ENCODE measurements around the gene SKIC2.
A peak's percentile ranks its signal among the peaks of the same experiment; 100 is the strongest.
"Not testable (repeated sequence)": the region's sequence is repeated elsewhere in the genome, so short reads cannot be mapped to it uniquely, and the experiment has no call there.

SKIC2 gene

DNA sequence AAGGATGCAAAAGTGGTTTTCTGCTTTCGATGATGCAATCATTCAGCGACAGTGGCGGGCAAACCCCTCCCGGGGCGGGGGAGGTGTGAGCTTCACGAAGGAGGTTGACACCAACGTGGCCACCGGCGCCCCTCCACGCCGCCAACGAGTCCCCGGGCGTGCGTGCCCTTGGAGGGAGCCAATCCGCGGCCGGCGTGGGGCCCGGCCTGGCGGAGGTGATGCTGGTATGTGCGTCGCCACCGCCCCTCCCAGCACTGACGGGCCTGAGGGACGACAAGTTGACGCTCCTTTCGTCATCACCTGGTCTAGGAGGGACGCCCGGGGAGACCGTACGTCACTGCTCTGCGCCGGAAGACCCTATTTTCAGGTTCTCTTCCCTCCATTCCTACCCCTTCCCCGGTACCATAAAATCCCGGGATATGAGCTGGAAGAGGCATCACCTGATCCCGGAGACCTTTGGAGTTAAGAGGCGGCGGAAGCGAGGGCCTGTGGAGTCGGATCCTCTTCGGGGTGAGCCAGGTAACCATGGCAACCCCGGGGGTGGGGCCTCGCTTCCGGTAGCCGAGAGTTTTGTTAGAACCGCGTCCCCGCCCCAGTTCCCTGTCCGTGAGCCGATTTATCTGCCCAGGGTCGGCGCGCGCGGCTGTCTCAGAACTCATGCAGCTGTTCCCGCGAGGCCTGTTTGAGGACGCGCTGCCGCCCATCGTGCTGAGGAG lies 13.2 kb downstream of the SKIC2 start, which contains the start of gene DXO:
TSS of gene DXO (minus strand) at position 146 of the 716 bp plus-strand sequence. CDS start 463 bp downstream, outside the sequence.
- peak; percentile 99 for DNase-seq (ENCODE audit: low read depth in 2 of 2)

DNA sequence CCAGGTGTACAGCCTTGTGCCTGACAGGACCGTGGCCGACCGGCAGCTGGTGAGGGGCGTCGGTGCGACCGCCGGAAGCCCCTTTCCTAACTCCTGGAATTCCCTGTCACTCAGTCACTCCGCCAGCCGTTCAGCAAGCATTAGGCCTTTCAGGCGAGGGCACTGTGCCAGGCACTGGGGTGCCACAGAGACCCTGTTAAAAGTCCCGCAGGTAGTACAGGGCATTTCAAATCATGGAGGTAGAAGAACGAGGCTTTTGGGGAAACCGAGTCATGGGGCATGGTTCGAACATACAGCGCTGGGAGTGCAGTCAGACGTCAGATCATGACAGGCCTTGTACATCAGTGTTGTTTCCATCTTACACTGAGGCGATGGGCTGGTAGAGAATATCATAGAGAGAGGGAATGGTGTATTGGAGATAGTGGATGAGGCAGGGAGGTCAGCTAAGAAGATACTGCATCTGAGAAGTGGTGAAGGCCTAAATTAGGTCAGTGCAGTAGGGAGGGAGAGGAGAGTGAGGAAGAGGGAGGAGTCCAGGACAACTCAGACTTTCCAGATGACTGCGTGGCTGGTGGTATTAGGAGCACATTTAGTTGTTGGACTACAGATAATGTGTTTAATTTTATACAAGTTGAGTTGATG lies 13.9 kb downstream of the SKIC2 start:
- peak overlapping the region; percentile 81 to 87 for H3K4me3 ChIP-seq (replicated peaks in 1 of 2; ENCODE audit: low read depth in 2 of 2, low read length in 2 of 2)
- TF ChIP-seq, protein P1, sequence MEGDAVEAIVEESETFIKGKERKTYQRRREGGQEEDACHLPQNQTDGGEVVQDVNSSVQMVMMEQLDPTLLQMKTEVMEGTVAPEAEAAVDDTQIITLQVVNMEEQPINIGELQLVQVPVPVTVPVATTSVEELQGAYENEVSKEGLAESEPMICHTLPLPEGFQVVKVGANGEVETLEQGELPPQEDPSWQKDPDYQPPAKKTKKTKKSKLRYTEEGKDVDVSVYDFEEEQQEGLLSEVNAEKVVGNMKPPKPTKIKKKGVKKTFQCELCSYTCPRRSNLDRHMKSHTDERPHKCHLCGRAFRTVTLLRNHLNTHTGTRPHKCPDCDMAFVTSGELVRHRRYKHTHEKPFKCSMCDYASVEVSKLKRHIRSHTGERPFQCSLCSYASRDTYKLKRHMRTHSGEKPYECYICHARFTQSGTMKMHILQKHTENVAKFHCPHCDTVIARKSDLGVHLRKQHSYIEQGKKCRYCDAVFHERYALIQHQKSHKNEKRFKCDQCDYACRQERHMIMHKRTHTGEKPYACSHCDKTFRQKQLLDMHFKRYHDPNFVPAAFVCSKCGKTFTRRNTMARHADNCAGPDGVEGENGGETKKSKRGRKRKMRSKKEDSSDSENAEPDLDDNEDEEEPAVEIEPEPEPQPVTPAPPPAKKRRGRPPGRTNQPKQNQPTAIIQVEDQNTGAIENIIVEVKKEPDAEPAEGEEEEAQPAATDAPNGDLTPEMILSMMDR (IDR thresholded peaks at IDR 0.05; ENCODE audit: low read depth, low read length), result no peak
- DNase-seq (ENCODE audit: low read depth in 2 of 2), result peak; percentile 54 to 72

More for the DNA sequence above, 13.2 kb downstream of the SKIC2 start, which contains the start of gene DXO:
- TF ChIP-seq, protein P1 (IDR thresholded peaks at IDR 0.05; ENCODE audit: low read depth, low read length), result no peak
- H3K4me3 ChIP-seq (replicated peaks in 1 of 2; ENCODE audit: low read depth in 2 of 2, low read length in 2 of 2), result peak within 1 kb of the TSS; percentile 81 to 87

DNA sequence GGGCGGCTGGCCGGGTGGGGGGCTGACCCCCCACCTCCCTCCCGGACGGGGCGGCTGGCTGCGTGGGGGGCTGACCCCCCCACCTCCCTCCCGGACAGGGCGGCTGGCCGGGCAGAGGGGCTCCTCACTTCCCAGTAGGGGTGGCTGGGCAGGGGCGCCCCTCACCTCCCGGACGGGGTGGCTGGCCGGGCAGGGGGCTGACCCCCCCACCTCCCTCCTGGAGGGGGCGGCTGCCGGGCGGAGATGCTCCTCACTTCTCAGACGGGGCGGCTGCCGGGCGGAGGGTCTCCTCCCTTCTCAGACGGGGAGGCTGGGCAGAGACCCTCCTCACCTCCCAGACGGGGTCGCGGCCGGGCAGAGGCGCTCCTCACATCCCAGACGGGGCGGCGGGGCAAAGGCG lies 17.1 kb downstream of the SKIC2 start:
- not testable (repeated sequence) for H3K4me3 ChIP-seq (replicated peaks in 1 of 2; ENCODE audit: low read depth in 2 of 2, low read length in 2 of 2)

DNA sequence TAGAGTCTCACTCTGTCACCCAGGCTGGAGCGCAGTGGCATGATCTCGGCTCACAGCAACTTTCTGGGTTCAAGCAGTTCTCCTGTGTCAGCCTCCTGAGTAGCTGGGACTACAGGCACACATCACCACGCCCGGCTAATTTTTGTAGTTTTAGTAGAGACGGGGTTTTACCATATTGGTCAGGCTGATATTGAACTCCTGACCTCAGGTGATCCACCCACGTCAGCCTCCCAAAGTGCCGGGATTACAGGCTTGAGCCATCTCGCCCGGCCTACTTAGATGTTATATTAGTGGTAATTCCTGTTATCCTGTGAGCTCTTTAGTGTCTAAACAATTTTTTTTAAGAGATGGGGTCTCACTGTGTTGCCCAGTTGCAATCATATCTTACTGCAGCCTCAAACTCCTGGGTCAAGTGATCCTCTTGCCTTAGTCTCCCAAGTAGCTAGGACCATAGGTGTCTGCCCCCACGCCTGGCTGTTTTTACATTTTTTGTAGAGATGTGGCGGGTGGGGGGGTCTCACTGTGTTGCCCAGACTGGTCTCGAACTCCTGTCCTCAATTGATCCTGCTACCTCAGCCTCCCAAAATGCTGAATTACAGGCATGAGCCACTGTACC lies 18.9 kb downstream of the SKIC2 start:
- TF ChIP-seq, protein P1 (IDR thresholded peaks at IDR 0.05; ENCODE audit: low read depth, low read length), result no peak
- H3K4me3 ChIP-seq (replicated peaks in 1 of 2; ENCODE audit: low read depth in 2 of 2, low read length in 2 of 2), result no peak overlapping the region
- no peak for DNase-seq (ENCODE audit: low read depth in 2 of 2)

More for the DNA sequence above, 17.1 kb downstream of the SKIC2 start:
- DNase-seq (ENCODE audit: low read depth in 2 of 2), result not testable (repeated sequence)

DNA sequence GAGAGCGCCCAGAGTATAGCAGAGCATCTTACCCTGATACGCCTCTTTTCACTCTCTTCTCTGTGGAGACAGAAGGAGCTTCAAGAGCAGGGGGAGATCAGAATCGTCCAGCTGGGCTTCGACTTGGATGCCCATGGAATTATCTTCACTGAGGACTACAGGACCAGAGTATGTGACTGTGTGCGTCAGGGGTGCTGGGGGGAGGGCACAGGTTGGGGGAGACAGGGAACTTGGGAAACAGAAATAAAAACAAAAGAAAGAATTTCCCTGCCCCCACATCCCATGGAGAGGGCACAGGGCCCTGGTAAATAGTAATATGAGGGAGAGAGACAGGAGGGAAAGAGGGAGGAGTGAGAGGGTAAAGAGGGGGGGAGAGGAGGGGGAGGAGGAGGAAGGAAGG lies 19.9 kb downstream of the SKIC2 start:
- TF ChIP-seq, protein P1 (IDR thresholded peaks at IDR 0.05; ENCODE audit: low read depth, low read length), result no peak
- DNase-seq (ENCODE audit: low read depth in 2 of 2), result no peak
- H3K4me3 ChIP-seq (replicated peaks in 1 of 2; ENCODE audit: low read depth in 2 of 2, low read length in 2 of 2), result no peak overlapping the region

DNA sequence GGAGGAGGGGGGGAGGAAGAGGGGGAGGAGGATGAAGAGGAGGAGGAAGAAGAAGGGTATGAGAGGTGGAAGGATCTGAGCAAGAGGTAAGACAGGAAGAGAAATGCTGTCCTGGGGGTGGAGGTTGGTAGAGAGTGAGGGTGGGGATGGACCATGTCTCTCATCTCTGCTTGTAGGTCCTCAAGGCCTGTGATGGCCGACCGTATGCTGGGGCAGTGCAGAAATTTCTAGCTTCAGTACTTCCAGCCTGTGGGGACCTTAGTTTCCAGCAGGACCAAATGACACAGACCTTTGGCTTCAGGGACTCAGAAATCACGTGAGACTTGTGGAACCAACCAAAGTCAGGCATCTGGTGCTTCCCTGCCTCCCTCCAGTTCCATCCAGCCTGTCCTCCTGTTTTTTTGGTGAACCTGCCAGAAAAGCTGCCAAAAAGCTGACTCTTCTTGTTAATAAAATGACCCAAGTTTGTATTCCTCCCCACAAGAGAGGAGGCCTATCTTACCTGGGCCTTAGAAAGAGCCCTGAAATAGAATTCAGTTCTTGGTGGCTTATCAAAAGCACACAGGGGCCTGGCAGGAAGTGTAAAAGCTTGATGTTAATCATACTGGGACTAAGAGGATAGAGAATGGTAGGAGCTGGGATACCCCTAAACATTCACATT lies 20.4 kb downstream of the SKIC2 start:
- TF ChIP-seq, protein P1 (IDR thresholded peaks at IDR 0.05; ENCODE audit: low read depth, low read length), result no peak
- no peak for DNase-seq (ENCODE audit: low read depth in 2 of 2)
- H3K4me3 ChIP-seq (replicated peaks in 1 of 2; ENCODE audit: low read depth in 2 of 2, low read length in 2 of 2), result no peak overlapping the region

DNA sequence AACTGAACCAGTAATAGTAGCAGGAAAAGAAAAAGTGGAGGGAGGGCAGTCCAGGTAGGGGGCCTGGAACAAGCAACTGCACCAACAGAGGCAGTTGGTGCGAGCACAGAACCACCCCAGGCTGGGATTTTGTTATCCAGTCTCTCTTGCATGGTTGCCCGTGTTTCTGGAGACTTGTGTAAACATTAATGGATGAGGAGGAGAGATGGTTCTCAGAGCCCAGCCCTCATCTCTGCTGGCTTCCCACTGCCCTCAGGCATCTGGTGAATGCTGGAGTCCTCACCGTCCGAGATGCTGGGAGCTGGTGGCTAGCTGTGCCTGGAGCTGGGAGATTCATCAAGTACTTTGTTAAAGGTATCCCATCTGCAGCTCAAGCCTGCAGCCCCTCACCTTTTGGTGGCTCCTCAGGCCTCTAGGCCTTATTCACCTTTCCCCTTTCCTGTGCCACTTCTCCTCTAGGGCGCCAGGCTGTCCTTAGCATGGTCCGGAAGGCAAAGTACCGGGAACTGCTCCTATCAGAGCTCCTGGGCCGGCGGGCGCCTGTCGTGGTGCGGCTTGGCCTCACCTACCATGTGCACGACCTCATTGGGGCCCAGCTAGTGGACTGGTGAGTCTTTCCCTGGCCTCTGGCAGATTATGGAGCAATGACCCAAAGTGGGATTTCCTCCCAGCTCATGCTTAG lies 21.4 kb downstream of the SKIC2 start:
- not testable (repeated sequence) for DNase-seq (ENCODE audit: low read depth in 2 of 2); H3K4me3 ChIP-seq (replicated peaks in 1 of 2; ENCODE audit: low read depth in 2 of 2, low read length in 2 of 2)

DNA sequence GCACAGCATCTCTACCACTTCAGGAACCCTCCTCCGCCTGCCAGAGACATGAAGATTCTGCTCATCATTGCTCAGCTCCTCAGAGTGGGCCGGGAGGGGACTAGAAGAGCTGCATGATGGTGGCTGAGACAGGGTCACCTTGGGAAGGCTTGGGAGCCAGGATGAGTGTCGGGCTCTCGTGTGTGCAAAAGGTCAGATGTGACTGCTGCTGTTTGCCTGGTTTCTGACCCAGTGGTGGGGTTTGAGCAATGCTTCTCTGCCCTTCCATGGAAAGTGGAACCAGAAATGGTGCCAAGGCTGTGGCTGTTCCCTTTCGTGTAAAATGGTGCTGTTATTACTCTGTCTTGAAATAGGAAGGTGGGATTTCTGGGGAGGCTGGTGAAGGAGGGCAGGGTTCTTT lies 22.0 kb downstream of the SKIC2 start:
- not testable (repeated sequence) for DNase-seq (ENCODE audit: low read depth in 2 of 2); H3K4me3 ChIP-seq (replicated peaks in 1 of 2; ENCODE audit: low read depth in 2 of 2, low read length in 2 of 2)

DNA sequence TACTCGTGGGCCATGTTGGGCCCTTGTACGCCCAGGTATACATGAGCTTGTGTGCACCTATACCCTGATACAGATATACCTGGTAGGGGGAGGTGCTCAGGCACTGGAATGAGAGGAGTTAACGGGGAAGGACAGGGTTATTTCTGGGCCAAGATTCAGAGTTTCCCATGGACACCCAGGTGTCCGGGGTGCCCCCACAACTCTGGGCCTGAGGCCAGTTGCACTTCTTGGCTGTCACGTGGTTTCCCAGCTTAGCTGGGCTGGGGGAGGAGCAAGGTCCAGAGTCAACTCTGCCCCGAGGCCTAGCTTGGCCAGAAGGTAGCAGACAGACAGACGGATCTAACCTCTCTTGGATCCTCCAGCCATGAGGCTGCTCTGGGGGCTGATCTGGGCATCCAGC lies 22.8 kb downstream of the SKIC2 start, which contains the start of gene C4A:
TSS of gene C4A (plus strand) at position 314 of the 400 bp plus-strand sequence. CDS start at position 365, 51 bp downstream.
- H3K4me3 ChIP-seq (replicated peaks in 1 of 2; ENCODE audit: low read depth in 2 of 2, low read length in 2 of 2); DNase-seq (ENCODE audit: low read depth in 2 of 2): not testable (repeated sequence)

DNA sequence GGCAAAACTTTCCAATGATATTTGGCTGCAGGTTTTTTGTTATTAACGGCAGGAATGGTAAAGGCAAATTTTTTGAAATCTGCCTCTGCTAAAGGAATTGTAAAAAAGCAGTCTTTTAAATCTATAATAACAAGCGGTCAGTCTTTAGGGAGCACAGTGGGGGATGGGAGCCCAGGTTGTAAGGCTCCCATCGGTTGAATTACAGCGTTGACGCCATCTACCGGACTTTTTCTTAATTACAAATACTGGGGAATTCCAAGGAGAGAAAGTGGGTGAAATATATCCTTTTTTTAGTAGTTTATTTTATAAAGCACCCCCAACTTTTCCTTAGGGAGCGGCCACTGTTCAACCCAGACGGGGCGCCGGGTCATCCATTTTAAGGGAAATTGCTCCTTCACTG lies 30.4 kb downstream of the SKIC2 start:
- not testable (repeated sequence) for H3K4me3 ChIP-seq (replicated peaks in 1 of 2; ENCODE audit: low read depth in 2 of 2, low read length in 2 of 2)

DNA sequence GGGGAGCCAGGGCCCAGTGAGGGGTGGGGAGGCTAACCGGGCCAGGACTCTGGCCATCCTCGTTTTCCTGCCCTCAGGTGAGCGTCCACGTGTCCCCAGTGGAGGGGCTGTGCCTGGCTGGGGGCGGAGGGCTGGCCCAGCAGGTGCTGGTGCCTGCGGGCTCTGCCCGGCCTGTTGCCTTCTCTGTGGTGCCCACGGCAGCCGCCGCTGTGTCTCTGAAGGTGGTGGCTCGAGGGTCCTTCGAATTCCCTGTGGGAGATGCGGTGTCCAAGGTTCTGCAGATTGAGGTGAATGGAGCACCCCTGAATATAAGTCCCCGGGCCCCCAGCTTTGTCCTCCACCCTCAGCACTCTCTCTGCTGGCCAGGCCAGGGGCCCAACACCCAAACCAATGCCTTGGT lies 35.4 kb downstream of the SKIC2 start:
- DNase-seq (ENCODE audit: low read depth in 2 of 2); H3K4me3 ChIP-seq (replicated peaks in 1 of 2; ENCODE audit: low read depth in 2 of 2, low read length in 2 of 2): not testable (repeated sequence)

More for the DNA sequence above, 30.4 kb downstream of the SKIC2 start:
- not testable (repeated sequence) for DNase-seq (ENCODE audit: low read depth in 2 of 2)

Data from cardiac fibroblast (primary cell).